Panc1 (cell line): ENCODE measurements around the gene SMG6. TPM values are rescaled to one million over a fixed set of nuclear protein-coding genes. Genes with fewer than 3 reads are reported as not detected.

Experiments
- ATAC-seq: fragments of 200-7000 bp; cut with Tn5 transposase; 2 replicates; pipeline ENCODE4 v1.9.1; 2020; ENCODE audit warnings: mild to moderate bottlenecking, moderate library complexity
- BruUV-seq: library from RNA; stranded (reverse); fragments of 400-500 nt; replicated peaks from 2 replicates; lab custom pipeline; 2021; lab: Mats Ljungman, UMichigan
- CTCF ChIA-PET: fragments of 300-600 bp; sonication (Branson Sonifier 250); formaldehyde crosslinking; loops from one replicate; lab custom pipeline; 2022; ENCODE audit warnings: antibody characterized with exemption; lab: Charles Lee
- POLR2A ChIA-PET: fragments of 300-600 bp; sonication (Branson Sonifier 250); formaldehyde crosslinking; loops from one replicate; lab custom pipeline; 2022; ENCODE audit warnings: antibody characterized with exemption; lab: Charles Lee
- DNase-seq: peaks from one replicate; pipeline ENCODE4 v3.0.0-alpha.2; 2010; ENCODE audit warnings: low read depth, low spot score
- H3K27ac ChIP-seq: 2 replicates; pipeline ENCODE4 v1.5.1; 2011; ENCODE audit warnings: mild to moderate bottlenecking, low read length, inconsistent platforms
- H3K27me3 ChIP-seq: fragments of 200-500 bp; sonication (Bioruptor generic); 2 replicates; pipeline ENCODE4 v1.6.0; 2014; ENCODE audit warnings: low read length, inconsistent platforms; ENCODE audit not compliant: control insufficient read depth, insufficient read depth
- H3K36me3 ChIP-seq: fragments of 200-500 bp; sonication (Bioruptor generic); 2 replicates; pipeline ENCODE4 v1.5.1; 2014; ENCODE audit warnings: inconsistent platforms, mild to moderate bottlenecking, low read length, moderate library complexity; ENCODE audit not compliant: control insufficient read depth, insufficient read depth
- H3K4me1 ChIP-seq: 2 replicates; pipeline ENCODE4 v1.5.1; 2011; ENCODE audit warnings: inconsistent platforms, mild to moderate bottlenecking, low read length, moderate library complexity; ENCODE audit not compliant: control insufficient read depth, insufficient read depth
- H3K4me3 ChIP-seq, 2 experiments: 2 replicates each; pipeline ENCODE4 v1.5.1; 2011 to 2012; ENCODE audit warnings: low read depth in 2 of 2, low read length in 2 of 2, mild to moderate bottlenecking in 2 of 2, inconsistent platforms in 1 of 2, moderate library complexity in 1 of 2
- H3K9me3 ChIP-seq: fragments of 200-500 bp; sonication (Bioruptor generic); 2 replicates; pipeline ENCODE4 v1.5.1; 2014; ENCODE audit warnings: low read depth, mild to moderate bottlenecking, inconsistent platforms, low read length, moderate library complexity; ENCODE audit not compliant: control insufficient read depth, insufficient read depth
- POLR2AphosphoS5 ChIP-seq: IDR thresholded peaks from 2 replicates; pipeline ENCODE4 v1.6.1; 2012; ENCODE audit warnings: mild to moderate bottlenecking, low read depth, low read length, moderate library complexity
- SIN3A ChIP-seq: IDR thresholded peaks from 2 replicates; pipeline ENCODE4 v1.6.1; 2012; ENCODE audit warnings: low read depth, mild to moderate bottlenecking, low read length, moderate library complexity, borderline replicate concordance; ENCODE audit not compliant: insufficient read depth
- TCF7L2 ChIP-seq: IDR thresholded peaks from 2 replicates; pipeline ENCODE4 v1.6.1; 2011; ENCODE audit warnings: mild to moderate bottlenecking, low read depth, low read length, inconsistent platforms
- in situ Hi-C: cut with HindIII; loops from 2 replicates; pipeline ENCODE4 v1.10.0; 2016; ENCODE audit warnings: low sequenced_read_pairs, low pct_unique_long_range_greater_than_20kb
- intact Hi-C: fragments of 100-400 bp; cut with micrococcal nuclease; formaldehyde crosslinking; loops from one replicate; pipeline ENCODE4 v1.10.0; 2022; ENCODE audit not compliant: unreplicated experiment
- total RNA-seq: library from RNA; stranded (reverse); gene quantifications from one replicate; pipeline ENCODE4 v1.2.1, GENCODE V29; 2021; ENCODE audit not compliant: unreplicated experiment
- TF ChIP-seq, protein P1 (sequence below), 2 experiments: IDR thresholded peaks; 2 replicates each; pipeline ENCODE4 v1.6.1; 2011 to 2012; ENCODE audit warnings: low read depth in 2 of 2, control low read depth in 1 of 2, low read length in 1 of 2, mild to moderate bottlenecking in 1 of 2, moderate library complexity in 1 of 2; ENCODE audit not compliant: insufficient read depth in 1 of 2
- TF ChIP-seq, protein P2 (sequence below): fragments of 450-650 bp; IDR thresholded peaks from 2 replicates; pipeline ENCODE4 v1.5.1; 2017; ENCODE audit warnings: mild to moderate bottlenecking

Gene SMG6
- total RNA-seq, 1 experiment from 2014 or later, result 17.8 TPM

DNA sequence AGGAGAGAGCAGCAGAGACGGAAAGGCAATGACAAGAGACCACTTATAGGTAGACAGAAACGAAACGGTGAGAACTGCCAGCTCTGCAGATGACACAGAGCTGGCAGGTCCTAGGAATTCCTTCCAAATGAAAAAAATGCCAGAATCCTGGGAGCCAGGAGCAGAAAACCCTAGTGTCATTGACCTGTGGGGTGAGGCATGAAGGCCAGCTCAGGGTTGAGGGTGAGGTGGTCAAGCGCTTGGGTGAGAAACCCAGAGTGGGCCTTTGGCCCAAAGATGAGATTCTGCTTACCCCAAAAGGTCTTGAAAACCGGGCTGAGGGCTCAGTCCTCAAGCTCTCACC is 239.5 kb downstream of the SMG6 start:
- DNase-seq, result no peak
- intact Hi-C loops (no loop called here), in situ Hi-C loops (no loop called here)
- no peaks in the 10 kb centered on the region for H3K4me1 ChIP-seq
- TF ChIP-seq SIN3A (no peak), POLR2AphosphoS5 (no peak), TCF7L2 (no peak)
- TF ChIP-seq, protein P1, sequence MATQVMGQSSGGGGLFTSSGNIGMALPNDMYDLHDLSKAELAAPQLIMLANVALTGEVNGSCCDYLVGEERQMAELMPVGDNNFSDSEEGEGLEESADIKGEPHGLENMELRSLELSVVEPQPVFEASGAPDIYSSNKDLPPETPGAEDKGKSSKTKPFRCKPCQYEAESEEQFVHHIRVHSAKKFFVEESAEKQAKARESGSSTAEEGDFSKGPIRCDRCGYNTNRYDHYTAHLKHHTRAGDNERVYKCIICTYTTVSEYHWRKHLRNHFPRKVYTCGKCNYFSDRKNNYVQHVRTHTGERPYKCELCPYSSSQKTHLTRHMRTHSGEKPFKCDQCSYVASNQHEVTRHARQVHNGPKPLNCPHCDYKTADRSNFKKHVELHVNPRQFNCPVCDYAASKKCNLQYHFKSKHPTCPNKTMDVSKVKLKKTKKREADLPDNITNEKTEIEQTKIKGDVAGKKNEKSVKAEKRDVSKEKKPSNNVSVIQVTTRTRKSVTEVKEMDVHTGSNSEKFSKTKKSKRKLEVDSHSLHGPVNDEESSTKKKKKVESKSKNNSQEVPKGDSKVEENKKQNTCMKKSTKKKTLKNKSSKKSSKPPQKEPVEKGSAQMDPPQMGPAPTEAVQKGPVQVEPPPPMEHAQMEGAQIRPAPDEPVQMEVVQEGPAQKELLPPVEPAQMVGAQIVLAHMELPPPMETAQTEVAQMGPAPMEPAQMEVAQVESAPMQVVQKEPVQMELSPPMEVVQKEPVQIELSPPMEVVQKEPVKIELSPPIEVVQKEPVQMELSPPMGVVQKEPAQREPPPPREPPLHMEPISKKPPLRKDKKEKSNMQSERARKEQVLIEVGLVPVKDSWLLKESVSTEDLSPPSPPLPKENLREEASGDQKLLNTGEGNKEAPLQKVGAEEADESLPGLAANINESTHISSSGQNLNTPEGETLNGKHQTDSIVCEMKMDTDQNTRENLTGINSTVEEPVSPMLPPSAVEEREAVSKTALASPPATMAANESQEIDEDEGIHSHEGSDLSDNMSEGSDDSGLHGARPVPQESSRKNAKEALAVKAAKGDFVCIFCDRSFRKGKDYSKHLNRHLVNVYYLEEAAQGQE (IDR thresholded peaks at IDR 0.05; ENCODE audit: insufficient read depth in 1 of 2, low read depth in 2 of 2, low read length in 1 of 2), result no peak
- TF ChIP-seq, protein P2, sequence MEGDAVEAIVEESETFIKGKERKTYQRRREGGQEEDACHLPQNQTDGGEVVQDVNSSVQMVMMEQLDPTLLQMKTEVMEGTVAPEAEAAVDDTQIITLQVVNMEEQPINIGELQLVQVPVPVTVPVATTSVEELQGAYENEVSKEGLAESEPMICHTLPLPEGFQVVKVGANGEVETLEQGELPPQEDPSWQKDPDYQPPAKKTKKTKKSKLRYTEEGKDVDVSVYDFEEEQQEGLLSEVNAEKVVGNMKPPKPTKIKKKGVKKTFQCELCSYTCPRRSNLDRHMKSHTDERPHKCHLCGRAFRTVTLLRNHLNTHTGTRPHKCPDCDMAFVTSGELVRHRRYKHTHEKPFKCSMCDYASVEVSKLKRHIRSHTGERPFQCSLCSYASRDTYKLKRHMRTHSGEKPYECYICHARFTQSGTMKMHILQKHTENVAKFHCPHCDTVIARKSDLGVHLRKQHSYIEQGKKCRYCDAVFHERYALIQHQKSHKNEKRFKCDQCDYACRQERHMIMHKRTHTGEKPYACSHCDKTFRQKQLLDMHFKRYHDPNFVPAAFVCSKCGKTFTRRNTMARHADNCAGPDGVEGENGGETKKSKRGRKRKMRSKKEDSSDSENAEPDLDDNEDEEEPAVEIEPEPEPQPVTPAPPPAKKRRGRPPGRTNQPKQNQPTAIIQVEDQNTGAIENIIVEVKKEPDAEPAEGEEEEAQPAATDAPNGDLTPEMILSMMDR, result no peak
- no peaks in the 10 kb centered on the region for H3K36me3 ChIP-seq
- no peak overlapping the region for H3K27ac ChIP-seq
- H3K27me3 ChIP-seq, result no peaks in the 10 kb centered on the region
- H3K4me3 ChIP-seq, result no peak overlapping the region
- no peaks in the 10 kb centered on the region for H3K9me3 ChIP-seq
- no peak for ATAC-seq
- POLR2A ChIA-PET, result no interaction called here
- BruUV-seq, result no TSS peak
- CTCF ChIA-PET, result no interaction called here

DNA sequence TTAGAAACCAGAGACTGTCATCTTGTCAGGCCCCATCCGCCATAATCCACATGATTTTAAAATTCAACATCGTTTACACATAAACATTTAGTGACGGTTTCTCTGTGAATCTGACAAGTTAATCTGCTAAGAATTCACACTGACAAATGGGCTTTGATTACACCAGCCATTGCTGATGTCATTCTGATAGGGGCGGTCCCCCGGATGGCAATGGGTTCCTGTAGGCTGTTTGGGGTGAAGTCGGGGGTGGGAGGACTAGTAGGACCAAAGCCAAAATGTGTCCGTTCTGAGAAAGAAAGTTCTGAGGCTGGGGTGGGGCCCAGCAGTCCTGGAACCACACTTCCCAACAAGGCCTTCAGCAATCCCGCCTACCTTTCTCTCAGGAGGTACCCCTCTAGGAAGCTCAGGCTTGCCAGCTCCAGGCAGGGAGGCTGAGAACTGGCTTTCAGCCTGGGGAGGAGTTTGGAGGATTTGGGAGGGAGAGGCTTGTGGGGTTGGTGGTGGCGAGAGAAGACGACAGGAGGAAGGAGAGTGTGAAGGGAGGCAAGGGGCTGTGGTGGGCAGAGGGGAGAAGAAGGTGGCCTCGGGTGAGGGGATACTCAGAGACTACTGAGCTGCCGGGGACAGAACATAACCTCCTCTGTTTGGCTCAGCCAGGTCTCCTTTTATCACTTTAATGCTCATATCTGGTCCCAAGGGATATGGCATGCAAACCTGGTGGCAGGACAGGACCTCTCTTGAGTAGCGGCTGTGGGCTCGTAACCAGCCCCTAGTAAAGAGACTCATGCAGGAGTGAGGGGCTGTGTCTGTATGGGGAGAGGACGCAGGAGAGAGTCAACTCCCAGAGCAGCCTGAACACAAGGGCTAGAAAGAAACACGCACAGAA is 240.1 kb downstream of the SMG6 start:
- Histone ChIP-seq H3K27ac (no peak overlapping the region), H3K36me3 (no peaks in the 10 kb centered on the region), H3K9me3 (no peaks in the 10 kb centered on the region), H3K4me1 (no peaks in the 10 kb centered on the region), H3K27me3 (no peaks in the 10 kb centered on the region), H3K4me3 (no peak overlapping the region)
- TF ChIP-seq TCF7L2 (no peak), POLR2AphosphoS5 (no peak), SIN3A (no peak)
- TF ChIP-seq, protein P1 (IDR thresholded peaks at IDR 0.05; ENCODE audit: insufficient read depth in 1 of 2, low read depth in 2 of 2, low read length in 1 of 2), result no peak
- TF ChIP-seq, protein P2, result no peak
- no peak for ATAC-seq
- ChIA-PET CTCF (no interaction called here), POLR2A (no interaction called here)
- intact Hi-C loops (loop anchor here (2.0 kb wide), 1 partner anchor 181 kb away; no protein-coding TSS in a partner anchor), in situ Hi-C loops (no loop called here)
- DNase-seq, result no peak
- no TSS peak for BruUV-seq
